Myocyte (in vitro differentiated cells): Measurements from ENCODE around the gene ARL5A. TPM values are rescaled to one million over a fixed set of nuclear protein-coding genes. Genes with fewer than 3 reads are reported as not detected.
"Not testable (repeated sequence)": the region's sequence is repeated elsewhere in the genome, so short reads cannot be mapped to it uniquely, and the experiment has no call there.

Experiments used
- DNase-seq: peaks from one replicate; pipeline ENCODE4 v3.0.0-alpha.2; 2012; ENCODE audit warnings: low read depth
- polyA plus RNA-seq: library from polyadenylated mRNA; unstranded; fragments of >200 nt; gene quantifications from one replicate; pipeline ENCODE4 v1.2.1, GENCODE V29; 2012; ENCODE audit warnings: missing spikeins
- total RNA-seq: library from RNA; depleted of rRNA; stranded (reverse); fragments of >200 nt; gene quantifications from 2 replicates; pipeline ENCODE4 v1.2.3, GENCODE V29; 2014

ARL5A gene, protein sequence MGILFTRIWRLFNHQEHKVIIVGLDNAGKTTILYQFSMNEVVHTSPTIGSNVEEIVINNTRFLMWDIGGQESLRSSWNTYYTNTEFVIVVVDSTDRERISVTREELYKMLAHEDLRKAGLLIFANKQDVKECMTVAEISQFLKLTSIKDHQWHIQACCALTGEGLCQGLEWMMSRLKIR
- 42.8 and 49.6 TPM in 2 replicates for total RNA-seq
- polyA plus RNA-seq, result 11.5 TPM

DNA sequence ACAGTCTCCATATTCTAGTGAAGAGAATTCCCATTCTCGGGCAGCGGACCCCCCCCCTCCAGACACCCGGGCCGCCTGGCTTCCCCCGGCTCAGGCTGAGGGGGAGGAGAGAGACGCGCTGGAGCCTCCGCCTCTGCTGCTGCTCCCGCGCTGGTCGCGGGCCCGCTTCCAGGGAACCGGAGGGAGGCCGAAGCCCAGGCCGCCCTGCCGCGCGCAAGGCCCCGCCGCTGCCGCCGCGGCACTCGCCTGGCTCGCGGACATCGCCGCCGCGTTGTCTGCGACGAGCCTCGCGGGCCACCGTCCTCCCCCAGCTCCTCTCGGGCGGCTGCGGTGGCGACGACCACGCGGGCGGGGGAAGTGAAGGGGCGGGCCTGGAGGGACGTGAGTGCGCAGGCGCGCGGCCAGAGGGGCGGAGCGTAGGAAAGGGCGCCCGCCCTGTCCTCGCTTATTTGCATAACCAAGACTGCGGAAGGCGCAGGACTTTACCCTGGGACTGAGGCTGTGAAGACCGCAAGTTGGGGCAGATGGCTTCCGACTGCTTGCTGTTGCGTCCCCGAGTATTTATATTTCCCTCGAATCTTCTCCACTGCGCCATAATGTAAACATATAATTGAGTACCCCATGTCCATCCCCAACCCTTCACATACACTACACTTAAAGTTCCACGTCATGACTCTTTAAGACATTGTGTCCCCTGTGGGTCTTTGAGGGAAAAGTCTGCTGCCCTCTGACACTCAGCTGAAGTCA, at the start of gene ARL5A:
ARL5A (minus strand) TSS at position 279 of the 747 bp plus-strand sequence; CDS start at position 34, 245 bp downstream.
- DNase-seq, result peak; percentile 95

DNA sequence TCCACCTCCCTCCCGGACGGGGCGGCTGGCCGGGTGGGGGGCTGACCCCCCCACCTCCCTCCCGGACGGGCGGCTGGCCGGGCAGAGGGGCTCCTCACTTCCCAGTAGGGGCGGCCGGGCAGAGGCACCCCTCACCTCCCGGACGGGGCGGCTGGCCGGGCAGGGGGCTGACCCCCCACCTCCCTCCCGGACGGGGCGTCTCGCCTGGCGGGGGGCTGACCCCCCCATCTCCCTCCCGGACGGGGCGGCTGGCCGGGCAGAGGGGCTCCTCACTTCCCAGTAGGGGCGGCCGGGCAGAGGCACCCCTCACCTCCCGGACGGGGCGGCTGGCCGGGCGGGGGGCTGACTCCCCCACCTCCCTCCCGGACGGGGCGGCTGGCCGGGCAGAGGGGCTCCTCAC, 47.4 kb upstream of the ARL5A start:
- not testable (repeated sequence) for DNase-seq

DNA sequence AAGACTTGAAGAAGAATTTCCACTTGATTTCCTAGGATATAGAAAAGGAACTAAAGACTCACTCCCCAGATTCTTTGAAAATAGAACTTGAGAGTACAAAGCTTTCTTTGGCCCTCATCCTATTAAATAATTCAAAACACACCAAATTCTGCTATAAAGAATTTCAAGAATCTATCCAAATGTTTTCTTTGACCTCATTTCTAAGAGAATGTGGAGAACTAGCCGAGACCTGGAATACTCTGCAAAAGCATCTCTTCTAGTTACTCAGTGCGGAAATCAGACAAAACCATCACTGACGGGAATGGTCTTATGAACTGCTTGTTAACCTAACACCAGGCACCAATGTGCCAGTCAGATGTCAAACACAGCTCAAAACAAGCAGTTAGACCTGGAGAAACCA, 44.2 kb upstream of the ARL5A start:
- DNase-seq, result no peak

DNA sequence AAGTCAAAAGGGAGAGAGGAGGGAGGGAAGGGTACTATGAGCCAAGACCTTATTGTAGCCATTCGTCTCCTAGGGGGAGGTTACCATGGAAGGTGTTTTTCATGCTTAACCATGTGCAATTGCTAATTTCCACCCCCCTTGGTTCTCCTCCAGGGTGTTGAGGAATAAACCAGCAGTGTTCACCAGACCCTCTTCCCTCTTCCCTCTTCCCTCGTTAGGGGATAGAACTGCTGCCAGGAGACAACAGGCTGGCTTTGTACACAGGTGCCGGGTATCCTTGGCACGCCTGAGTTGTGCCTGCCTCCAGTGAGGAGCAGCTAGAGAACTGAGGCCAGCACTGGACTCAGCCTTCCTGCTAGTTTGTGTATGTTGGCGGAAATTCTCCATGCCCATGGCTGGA, 41.1 kb upstream of the ARL5A start:
- no peak for DNase-seq

DNA sequence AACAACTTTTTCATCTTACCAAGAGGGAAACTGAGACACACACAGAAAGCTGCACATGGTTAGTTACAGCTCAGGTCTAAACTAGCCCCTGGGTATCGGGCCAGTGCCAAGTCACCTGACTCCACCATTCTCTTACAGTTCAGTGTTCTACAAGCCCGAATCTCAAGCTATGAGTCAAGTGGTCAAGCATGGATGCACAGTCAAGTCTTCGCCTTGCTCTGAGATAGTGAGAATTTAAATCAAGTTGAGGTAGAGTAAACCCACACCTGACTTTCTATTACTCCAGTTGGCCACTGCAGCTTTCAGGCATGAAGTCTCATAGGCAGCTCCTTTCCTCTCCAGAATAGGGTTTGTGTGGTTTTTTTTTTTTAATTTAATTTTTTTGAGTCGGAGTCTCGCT, 34.5 kb upstream of the ARL5A start:
- DNase-seq, result no peak

DNA sequence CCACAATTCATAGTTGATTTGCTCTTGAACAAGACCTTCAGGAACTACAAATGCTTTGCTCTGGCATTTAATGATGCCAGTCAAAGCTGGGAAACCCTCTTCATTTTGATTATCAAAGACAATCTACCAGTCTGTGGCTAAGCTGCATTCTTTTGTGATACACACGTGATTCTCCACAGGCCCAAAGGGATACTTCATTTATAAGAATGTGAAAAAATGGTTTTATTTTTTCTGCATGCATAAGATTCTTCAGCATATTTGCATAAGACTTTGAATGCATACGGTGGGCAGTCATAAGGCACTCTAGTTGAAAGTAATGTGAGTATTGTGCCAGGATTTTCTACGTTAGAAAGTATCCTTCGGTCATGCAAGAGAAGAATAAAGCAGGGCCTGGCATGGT, 33.0 kb upstream of the ARL5A start:
- no peak for DNase-seq

DNA sequence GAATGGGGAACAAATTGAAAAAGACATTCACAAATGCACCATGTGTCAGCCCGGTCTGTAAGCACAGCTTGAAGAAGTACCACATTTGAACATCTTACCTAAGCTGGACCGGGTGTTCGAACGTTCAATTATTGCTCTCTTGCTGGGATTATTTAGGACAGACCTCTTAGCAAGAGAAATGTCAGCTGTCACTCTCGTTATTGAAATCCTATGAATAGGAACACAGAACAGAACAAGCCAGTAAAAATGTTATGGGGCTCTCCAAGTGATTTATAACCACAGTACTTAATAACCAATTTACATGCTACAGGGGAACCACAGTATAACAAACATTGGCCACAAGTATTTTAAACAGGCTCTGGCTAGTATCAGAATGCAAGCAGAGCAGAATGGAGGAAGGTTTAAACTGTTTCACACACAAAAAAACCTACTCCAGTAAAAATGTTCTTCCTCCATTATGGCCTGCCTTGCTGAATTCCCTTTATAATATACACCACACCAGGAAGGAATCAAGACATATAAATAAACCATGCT, 32.5 kb upstream of the ARL5A start:
- peak; percentile 36 for DNase-seq

DNA sequence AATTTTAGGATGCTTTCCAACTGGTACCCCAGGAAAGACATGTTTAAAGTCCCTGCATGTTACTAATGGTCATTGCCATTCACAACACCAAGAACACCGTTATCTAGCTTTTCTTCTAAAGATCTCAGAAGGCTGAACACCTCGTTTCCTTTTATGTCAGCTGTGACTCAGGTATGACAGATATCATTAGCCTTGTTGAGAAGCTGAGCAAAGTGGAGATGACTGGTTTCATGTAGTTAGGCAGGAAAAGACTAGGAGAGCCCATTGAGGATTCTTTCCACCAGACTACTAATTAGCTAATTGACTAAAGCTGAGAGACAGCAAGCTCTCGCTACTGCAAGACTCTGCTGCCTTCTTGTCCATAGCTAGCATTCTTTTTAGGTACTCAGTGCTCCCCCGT, 32.0 kb upstream of the ARL5A start:
- DNase-seq, result no peak

DNA sequence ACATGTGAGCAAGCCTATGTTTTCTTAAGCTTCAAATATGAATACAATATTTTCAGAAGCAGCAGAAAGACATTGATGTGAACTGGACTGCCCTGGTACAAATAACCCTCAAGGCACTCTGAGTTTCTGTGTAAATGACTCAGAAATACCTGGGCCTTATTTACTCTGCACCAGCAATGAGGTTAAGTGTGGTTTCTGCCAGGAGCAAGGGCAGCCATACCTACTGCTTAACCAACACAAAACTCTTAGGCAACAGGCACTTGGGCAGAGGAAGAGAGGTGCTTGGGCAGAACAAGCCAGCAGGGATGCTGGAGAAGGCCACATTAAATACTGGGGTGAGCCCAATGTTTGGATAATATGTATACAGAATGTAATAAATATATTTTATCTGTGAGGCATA, 29.4 kb upstream of the ARL5A start:
- no peak for DNase-seq

DNA sequence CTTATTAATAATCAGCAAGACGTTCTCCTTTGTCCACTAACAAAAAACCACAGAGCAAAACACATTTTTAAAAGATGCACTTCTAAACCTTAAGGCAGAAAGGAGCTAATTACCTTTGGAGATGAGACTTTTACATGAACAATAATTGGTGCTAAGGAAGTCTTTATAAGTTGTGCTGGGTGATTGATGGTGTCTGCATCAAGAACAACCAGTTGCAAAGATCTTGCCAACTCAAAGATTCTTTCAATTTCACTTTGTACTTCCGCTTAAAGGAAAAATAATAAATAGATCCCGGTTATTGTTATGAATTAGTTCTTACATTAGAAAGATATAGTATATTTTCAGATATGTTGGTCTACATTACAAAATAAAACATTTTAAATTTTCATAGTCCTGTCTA, 26.9 kb upstream of the ARL5A start:
- DNase-seq, result no peak

DNA sequence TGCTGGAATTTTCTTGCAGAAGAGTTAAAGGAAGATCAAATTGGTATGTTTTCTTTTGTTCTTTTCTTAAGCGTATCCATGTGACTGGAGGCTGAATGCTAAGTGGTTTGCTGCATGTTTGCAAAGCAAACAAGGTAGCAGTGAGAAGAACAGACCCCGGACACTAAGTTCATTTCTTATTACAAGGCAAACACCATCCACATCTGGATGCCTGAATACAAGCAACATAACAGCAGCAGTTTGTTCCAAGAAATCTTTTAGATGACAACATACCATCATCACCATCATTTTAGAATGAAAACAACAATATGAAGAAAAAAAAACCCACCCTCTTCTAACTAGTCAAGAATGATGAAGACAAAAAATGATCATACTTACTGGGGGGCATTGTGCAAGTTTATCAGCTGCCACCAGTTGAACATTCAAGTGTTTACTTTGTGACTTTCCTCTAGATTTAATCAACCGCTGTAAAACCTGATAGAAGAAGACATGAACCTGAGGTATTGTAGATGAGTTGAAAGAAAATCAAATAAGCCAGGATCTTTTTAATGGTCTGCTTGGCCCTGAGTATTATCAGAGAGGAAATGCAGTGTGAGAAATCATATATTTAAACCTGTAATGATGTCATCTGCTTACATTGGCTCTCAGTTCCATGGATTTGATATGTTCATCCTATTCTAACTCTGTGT, 25.0 kb upstream of the ARL5A start:
- no peak for DNase-seq

DNA sequence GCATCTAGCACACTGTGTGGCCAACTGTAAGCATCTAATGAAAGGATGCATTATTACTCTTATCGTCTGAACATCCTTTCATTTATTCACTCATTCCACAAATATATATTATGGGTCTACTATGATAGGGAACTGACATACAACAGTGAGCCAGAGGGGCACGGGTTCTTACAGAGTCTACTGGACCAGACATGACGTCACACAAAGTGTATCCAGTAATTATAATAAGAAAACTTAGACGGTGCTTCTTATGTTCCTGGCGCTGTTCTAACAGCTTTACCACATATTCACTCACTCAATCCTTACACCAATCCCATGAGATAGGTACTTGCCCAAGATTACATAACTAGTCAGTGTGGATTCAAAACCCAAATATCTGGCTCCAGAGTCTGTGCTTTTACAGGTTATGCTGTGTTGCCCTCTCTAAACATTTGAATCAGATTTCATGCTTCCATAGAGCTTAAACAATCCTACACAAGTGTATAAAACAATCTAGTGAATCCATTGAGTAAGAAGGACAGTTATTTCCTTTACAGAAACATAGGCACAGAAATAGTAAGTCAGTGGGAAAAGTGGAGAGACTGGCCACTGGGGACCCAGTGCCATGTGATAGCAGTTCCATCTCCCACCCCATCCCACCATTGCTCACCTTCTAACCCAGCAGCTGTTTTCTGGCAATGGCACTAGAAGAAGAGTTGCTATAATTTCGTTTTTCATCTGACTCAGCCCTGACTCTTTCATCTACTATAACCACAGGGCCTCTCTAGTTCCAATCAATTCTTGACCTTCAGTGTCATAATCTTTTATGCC, 24.2 kb upstream of the ARL5A start:
- peak; percentile 19 for DNase-seq

DNA sequence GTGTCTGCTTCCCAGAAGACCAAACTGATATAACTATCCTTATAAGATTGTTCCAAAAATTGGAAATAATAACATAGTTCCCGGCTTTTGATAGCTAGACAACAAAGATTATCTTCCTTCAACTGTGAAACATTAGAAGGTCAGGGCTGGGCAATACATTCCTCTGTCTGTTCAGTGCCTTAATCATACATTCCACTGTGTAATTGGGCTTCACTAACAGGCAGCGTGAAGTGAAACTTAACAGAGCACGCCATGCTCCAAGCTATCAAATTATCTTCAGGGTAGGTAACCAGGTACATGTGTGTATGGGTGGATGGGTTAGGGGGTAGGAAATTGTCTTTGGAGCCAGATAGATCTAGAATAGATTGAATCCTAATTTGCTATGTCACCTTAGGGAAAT, 23.5 kb upstream of the ARL5A start:
- DNase-seq, result peak; percentile 23

DNA sequence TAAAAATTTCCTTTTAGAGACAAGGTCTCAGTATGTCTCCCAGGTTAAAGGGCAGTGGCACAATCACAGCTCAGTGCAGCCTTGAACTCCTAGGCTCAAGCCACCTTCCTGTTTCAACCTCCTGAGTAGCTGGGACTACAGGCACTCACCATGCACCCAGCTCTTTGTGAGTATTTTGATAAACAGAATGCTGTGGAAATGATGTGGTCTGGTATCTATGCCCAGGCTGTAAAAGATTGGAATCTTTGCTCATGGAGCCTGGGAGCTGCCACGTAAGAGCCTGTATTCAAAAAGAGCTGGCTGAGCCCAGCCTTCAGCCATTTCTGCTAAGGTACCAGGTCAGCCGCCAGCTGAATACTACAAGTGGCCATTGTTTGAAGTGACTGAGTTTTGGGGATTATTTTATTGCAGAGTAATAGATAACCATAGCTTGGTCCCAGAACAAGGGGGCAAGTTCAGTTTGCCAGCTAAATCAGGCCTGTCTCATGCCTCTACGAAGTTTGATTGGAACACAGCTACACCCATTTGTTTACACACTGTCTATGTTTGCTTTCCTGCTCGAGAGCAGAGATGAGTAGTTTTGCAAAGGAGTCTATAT, 21.3 kb upstream of the ARL5A start:
- no peak for DNase-seq

DNA sequence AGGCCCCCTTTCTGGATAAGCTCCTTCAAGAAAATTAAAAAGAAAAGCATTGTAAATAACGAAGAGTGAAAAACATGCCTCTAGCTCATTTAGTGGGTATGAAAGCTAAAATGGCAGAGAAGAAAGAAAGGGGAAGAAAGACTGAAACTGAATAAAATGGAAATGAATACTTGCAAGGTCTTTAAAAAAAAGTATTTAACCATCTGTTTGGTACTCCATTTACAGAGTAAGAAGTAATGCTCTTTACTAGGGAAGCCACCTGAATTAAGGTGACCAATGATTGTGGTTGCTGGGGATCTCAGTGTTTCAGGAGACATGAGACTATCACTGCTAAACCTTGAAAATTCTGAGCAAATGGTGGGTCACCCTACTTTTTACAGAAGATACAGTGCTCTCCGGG, 17.7 kb upstream of the ARL5A start:
- no peak for DNase-seq

DNA sequence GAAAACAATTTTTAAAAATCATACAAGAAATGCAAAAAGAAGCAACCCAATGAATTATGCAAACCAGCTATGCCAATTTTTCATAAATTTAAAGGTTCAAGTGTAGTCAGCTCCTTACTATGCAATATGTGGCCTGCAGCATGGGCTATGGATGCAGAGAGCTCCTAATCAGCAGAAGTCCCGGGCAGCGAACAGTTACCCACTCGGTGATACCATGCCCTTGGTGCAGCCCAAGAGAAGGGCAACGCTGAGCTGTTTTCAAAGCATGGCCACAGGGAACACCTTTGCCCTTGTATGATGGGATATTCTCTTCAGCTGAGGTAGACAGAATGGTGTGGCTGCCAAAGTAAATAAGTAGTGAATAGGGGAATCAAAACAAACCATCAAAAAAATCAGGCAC, 17.3 kb upstream of the ARL5A start:
- no peak for DNase-seq

DNA sequence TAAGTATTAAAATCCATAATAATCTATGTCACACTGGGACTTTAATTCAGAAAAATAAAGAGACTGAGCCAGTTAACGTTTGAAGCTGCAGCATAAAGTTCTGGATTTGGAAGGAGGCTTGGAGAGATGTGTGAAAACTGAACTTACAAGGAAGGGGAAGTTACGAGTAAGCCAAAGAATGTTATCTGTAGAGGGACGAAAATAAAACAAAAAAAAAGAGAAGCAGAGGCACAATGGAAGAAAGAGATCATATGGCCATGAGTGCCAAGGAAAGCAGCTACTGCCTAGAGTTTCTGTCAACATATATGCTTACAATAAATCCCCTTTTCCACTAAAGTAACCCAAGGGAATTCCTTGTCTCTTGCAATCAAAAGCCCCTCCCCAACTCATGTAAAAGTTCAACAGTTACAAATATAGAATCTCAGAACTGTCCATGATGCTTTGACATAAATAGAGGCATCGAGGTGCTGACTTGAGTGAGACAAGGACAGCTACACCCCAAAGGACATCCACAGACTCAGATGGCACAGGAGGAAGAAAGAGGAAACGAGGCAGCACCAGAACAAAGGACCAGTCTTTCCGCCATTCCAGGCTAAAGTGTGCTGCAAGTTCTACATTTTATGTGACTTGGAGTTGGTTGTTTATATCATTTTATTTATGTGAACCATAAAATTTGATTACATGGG, 16.1 kb upstream of the ARL5A start:
- no peak for DNase-seq

DNA sequence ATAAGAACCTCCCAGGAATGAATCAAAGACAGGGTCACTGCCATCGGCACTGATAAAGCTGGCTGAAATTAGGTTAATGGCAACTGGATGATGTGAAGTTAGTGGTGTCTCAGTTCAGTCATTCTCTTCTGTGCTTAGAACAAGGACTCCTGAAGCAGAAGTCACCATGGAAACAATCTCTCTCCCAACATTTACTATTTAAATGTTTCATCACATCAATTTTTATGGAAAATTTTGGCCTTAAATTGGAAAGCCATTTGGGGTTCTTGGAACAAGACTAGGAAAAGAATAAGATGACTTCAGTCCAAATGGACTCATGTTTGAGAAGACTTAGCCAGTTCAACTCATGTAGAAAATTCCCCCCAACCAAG, 15.5 kb upstream of the ARL5A start:
- DNase-seq, result no peak

DNA sequence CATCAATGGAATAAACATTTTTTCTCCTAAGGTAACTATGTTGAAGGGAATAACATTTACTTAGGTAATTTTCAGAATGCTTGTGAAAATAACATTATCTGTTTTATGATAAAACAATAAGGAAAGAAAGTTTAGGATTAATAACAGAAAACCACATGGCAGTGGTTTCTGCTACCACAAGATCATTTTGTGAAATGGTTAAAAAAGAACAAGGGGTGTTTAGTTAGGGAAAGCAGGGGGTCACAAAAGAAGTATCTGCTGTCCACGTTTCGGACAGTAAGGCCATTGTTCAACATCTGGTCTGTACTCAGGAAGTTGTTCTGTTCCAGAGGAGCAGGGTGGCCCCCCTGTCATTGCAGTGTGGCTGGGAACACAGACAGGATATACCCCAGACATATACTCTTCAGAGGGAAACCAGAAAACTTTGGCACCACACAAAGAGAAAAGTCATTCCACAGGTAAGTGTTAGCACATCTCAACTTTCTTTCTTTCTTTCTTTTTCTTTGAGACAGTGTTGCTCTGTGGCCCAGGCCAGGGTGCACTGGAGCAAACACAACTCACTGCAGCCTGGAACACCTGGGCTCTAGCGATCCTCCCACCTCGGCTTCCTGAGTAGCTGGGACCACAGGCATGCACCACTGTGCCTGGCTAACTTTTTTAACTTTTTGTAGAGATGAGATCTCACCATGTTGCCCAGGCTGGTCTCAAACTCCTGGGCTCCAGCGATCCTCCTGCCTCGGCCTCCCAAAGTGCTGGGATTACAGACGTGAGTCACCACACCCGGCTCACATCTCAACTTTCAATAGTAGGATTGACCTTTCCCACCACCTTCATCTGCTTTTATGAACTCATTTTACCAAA, 14.8 kb upstream of the ARL5A start:
- no peak for DNase-seq

DNA sequence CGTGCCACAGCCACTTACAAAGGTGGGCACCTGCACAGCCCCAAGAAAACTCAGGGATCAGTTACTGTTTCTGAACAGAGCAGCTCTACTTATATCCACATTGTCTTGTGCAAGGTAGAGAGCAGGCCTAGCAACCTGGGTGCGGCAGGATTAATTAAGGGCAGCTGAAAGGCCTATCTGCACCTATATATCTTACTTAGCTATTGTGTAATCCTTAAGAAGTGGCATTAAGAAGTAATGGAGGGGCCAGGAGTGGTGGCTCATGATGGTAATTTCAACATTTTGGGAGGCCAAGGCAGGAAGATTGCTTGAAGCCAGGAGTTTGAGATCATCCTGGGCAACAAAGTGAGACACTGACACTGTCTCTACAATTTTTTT, 12.8 kb upstream of the ARL5A start:
- DNase-seq, result no peak
